K562 (cell line): ENCODE measurements around the gene ZMYND15. TPM values are rescaled to one million over a fixed set of nuclear protein-coding genes. Genes with fewer than 3 reads are reported as not detected.

Experiments
- C11orf30 ChIP-seq: fragments of 450-650 bp; IDR thresholded peaks from 2 replicates; pipeline ENCODE4 v1.6.1; 2016; ENCODE audit warnings: low read depth, mild to moderate bottlenecking
- HDAC2 ChIP-seq: fragments of 450-650 bp; IDR thresholded peaks from 2 replicates; pipeline ENCODE4 v1.6.1; 2016; ENCODE audit warnings: mild to moderate bottlenecking
- KDM1A ChIP-seq, 2 experiments: fragments of 450-650 bp; IDR thresholded peaks; 2 replicates each; pipeline ENCODE4 v1.6.1; 2016; ENCODE audit warnings: mild to moderate bottlenecking in 2 of 2
- MBD2 ChIP-seq: sonication (generic); IDR thresholded peaks from 2 replicates; pipeline ENCODE4 v1.6.1; 2016; ENCODE audit warnings: low read depth, borderline replicate concordance
- RB1 ChIP-seq: fragments of 450-650 bp; IDR thresholded peaks from 2 replicates; pipeline ENCODE4 v1.6.1; 2017; ENCODE audit warnings: low read depth, mild to moderate bottlenecking
- TEAD4 ChIP-seq, 2 experiments: sonication (generic) in 1 of 2; formaldehyde crosslinking in 1 of 2; IDR thresholded peaks; 2 replicates each; pipeline versions ENCODE4 v1.6.1 to v1.8.0; 2012 to 2022; ENCODE audit warnings: borderline replicate concordance in 1 of 2, inconsistent platforms in 1 of 2, low read length in 1 of 2, mild to moderate bottlenecking in 1 of 2, missing genetic modification reagents in 1 of 2
- VEZF1 ChIP-seq: fragments of 200-800 bp; sonication (Bioruptor generic); IDR thresholded peaks from 2 replicates; pipeline ENCODE4 v1.6.1; 2017; ENCODE audit warnings: missing genetic modification characterization, missing compliant biosample characterization
- YY1 ChIP-seq, 3 experiments: IDR thresholded peaks; 2 replicates each; pipeline ENCODE4 v1.6.1; 2011; ENCODE audit warnings: low read length in 2 of 3, mild to moderate bottlenecking in 2 of 3, moderate library complexity in 2 of 3, borderline replicate concordance in 1 of 3, control low read depth in 1 of 3, low read depth in 1 of 3; ENCODE audit not compliant: insufficient read depth in 3 of 3, insufficient replicate concordance in 2 of 3, control insufficient read depth in 1 of 3, insufficient read length in 1 of 3; ENCODE audit errors: extremely low read depth in 1 of 3
- ZBTB5 ChIP-seq: fragments of 450-650 bp; IDR thresholded peaks from 2 replicates; pipeline ENCODE4 v1.6.1; 2017; ENCODE audit warnings: antibody characterized with exemption
- ZNF407 ChIP-seq: fragments of 450-650 bp; IDR thresholded peaks from 2 replicates; pipeline ENCODE4 v1.6.1; 2016; ENCODE audit warnings: low read depth
- polyA plus RNA-seq, 8 experiments: library from polyadenylated mRNA; depleted of rRNA in 4 of 8; stranded (reverse) in 5 of 8; unstranded in 3 of 8; fragments of >200 nt; fragmentation: Nextera tagmentation in 2 of 8; fragmentation: Illumina TruSeq in 1 of 8; extraction: Ambion mirVana in 2 of 8; extraction: Trizol in 1 of 8; gene quantifications; 2 replicates each; pipeline versions ENCODE4 v1.2.1 to v1.2.3, GENCODE V29; 2011 to 2014; ENCODE audit warnings: inconsistent platforms in 1 of 8, missing spikeins in 1 of 8
- total RNA-seq, 7 experiments: library from RNA; depleted of rRNA in 6 of 7; stranded (reverse); fragments of >200 nt in 6 of 7; fragmentation: Illumina TruSeq in 2 of 7; extraction: Trizol in 2 of 7; gene quantifications; 2 replicates each; pipeline versions ENCODE4 v1.2.1 to v1.2.3, GENCODE V29; 2011 to 2021; ENCODE audit warnings: low replicate concordance in 1 of 7
- TF ChIP-seq, protein P1 (sequence below): fragments of 450-650 bp; conservative IDR thresholded peaks from 2 replicates; pipeline ENCODE4 v1.6.1; 2016; ENCODE audit warnings: missing genetic modification characterization, low read depth, mild to moderate bottlenecking, control low read depth, missing compliant biosample characterization

ZMYND15 gene
- total and polyA plus RNA-seq, 9 of the 15 experiments (the other 6 are each of a cell fraction or from before 2014, with no cell fraction given): 0.09 TPM; not detected in 8

- TF ChIP-seq ZBTB5: 0 out of 2 replicates have a peak, but pooled peaks have one; percentile 16
- no peak for TF ChIP-seq KDM1A (IDR thresholded peaks at IDR 0.05)
- peak in 1 of 3 experiments; percentile 21 for TF ChIP-seq YY1 (IDR thresholded peaks at IDR 0.05; ENCODE audit: borderline replicate concordance in 1 of 3, control insufficient read depth in 1 of 3, extremely low read depth in 1 of 3, insufficient read depth in 3 of 3, insufficient read length in 1 of 3, insufficient replicate concordance in 2 of 3, low read depth in 1 of 3, low read length in 2 of 3)
- TF ChIP-seq HDAC2: no peak; the same call in none of the 2 replicates
- 0 out of 2 replicates have a peak, but pooled peaks have one; percentile 24 for TF ChIP-seq MBD2
- no peak for TF ChIP-seq ZNF407
- TF ChIP-seq, protein P1, sequence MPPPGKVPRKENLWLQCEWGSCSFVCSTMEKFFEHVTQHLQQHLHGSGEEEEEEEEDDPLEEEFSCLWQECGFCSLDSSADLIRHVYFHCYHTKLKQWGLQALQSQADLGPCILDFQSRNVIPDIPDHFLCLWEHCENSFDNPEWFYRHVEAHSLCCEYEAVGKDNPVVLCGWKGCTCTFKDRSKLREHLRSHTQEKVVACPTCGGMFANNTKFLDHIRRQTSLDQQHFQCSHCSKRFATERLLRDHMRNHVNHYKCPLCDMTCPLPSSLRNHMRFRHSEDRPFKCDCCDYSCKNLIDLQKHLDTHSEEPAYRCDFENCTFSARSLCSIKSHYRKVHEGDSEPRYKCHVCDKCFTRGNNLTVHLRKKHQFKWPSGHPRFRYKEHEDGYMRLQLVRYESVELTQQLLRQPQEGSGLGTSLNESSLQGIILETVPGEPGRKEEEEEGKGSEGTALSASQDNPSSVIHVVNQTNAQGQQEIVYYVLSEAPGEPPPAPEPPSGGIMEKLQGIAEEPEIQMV (tag): no peak
- TF ChIP-seq TEAD4 (IDR thresholded peaks at IDR 0.05; ENCODE audit: low read length): peak; percentile 32; the same call in 1 of the 2 replicates
- no peak for TF ChIP-seq TEAD4 (CRISPR knock-in tag; IDR thresholded peaks at IDR 0.05; ENCODE audit: borderline replicate concordance)
- TF ChIP-seq RB1: 0 out of 2 replicates have a peak, but pooled peaks have one; percentile 12
- TF ChIP-seq C11orf30: no peak
- peak; percentile 83 for TF ChIP-seq VEZF1 (CRISPR knock-in tag)
These were observed 29.6 kb upstream of the ZMYND15 start, which contains the start of gene ARRB2 (continued) for GRCh38 chr17:4709794-4710692.
